Measurements from ENCODE around the gene ZDHHC18.
A peak's percentile ranks its signal among the peaks of the same experiment; 100 is the strongest.

Gene ZDHHC18

GRCh38 chr1:26889551-26890466, 63.3 kb downstream of the ZDHHC18 start, which contains the start of gene GPN2 (continued):
- TF ChIP-seq ZNF23 (tag by site-specific recombination; IDR thresholded peaks at IDR 0.05; ENCODE audit: borderline replicate concordance): no peak
- peak; percentile 91; the same call in 1 of the 2 replicates for TF ChIP-seq ZFP37 (tag by site-specific recombination; IDR thresholded peaks at IDR 0.05)
- TF ChIP-seq SALL2 (tag by site-specific recombination; IDR thresholded peaks at IDR 0.05; ENCODE audit: borderline replicate concordance): no peak
- TF ChIP-seq TCF7L2 (IDR thresholded peaks at IDR 0.05; ENCODE audit: borderline replicate concordance, low read depth, low read length): no peak
- TF ChIP-seq ZNF777 (tag by site-specific recombination; IDR thresholded peaks at IDR 0.05; ENCODE audit: borderline replicate concordance): no peak
- TF ChIP-seq HIC1 (tag by site-specific recombination; IDR thresholded peaks at IDR 0.05): 0 out of 2 replicates have a peak, but pooled peaks have one; percentile 39
- no peak for TF ChIP-seq KLF10 (tag by site-specific recombination; IDR thresholded peaks at IDR 0.05)
- no peak for TF ChIP-seq ZFP69B (tag by site-specific recombination; IDR thresholded peaks at IDR 0.05)
- TF ChIP-seq ZNF747 (tag by site-specific recombination; IDR thresholded peaks at IDR 0.05): no peak
- TF ChIP-seq OSR2 (tag by site-specific recombination; IDR thresholded peaks at IDR 0.05): no peak
- no peak for TF ChIP-seq ZNF10 (tag by site-specific recombination; IDR thresholded peaks at IDR 0.05)
- peak; percentile 30; the same call in 1 of the 2 replicates for TF ChIP-seq ZNF692 (tag by site-specific recombination; IDR thresholded peaks at IDR 0.05)
- no peak for TF ChIP-seq PATZ1 (tag by site-specific recombination; IDR thresholded peaks at IDR 0.05)
- TF ChIP-seq PRDM2 (tag by site-specific recombination; IDR thresholded peaks at IDR 0.05; ENCODE audit: borderline replicate concordance): peak; percentile 91
- TF ChIP-seq ZNF501 (tag by site-specific recombination; IDR thresholded peaks at IDR 0.05): peak; percentile 97
- TF ChIP-seq ZNF2 (tag by site-specific recombination; IDR thresholded peaks at IDR 0.05): peak; percentile 70
- TF ChIP-seq SCRT1 (tag by site-specific recombination; IDR thresholded peaks at IDR 0.05; ENCODE audit: borderline replicate concordance): no peak
- TF ChIP-seq ZNF518A (tag by site-specific recombination; conservative IDR thresholded peaks at IDR 0.05; ENCODE audit: low read depth): peak; percentile 81
- no peak for TF ChIP-seq ZNF311 (tag by site-specific recombination; IDR thresholded peaks at IDR 0.05; ENCODE audit: borderline replicate concordance)
- 0 out of 2 replicates have a peak, but pooled peaks have one; percentile 23 for TF ChIP-seq TRIM28 (IDR thresholded peaks at IDR 0.05; ENCODE audit: borderline replicate concordance, low read length)
- no peak for TF ChIP-seq ZNF184 (tag by site-specific recombination; IDR thresholded peaks at IDR 0.05)
- TF ChIP-seq ZNF571 (tag by site-specific recombination; IDR thresholded peaks at IDR 0.05): no peak

All from HEK293 (cell line).